Renal cortical epithelial cell (primary cell): ENCODE data around the gene TMEM72. TPM values are rescaled to one million over a fixed set of nuclear protein-coding genes. Genes with fewer than 3 reads are reported as not detected.
A peak's percentile ranks its signal among the peaks of the same experiment; 100 is the strongest.

Source experiments
- DNase-seq: peaks from one replicate; pipeline ENCODE4 v3.0.0-alpha.2; 2011; ENCODE audit warnings: low read depth
- total RNA-seq: library from RNA; depleted of rRNA; stranded (reverse); fragments of >200 nt; gene quantifications from 2 replicates; pipeline ENCODE4 v1.2.3, GENCODE V29; 2014

Gene TMEM72
- total RNA-seq, 1 donor from 2014 or later, result 0.15 TPM

DNA sequence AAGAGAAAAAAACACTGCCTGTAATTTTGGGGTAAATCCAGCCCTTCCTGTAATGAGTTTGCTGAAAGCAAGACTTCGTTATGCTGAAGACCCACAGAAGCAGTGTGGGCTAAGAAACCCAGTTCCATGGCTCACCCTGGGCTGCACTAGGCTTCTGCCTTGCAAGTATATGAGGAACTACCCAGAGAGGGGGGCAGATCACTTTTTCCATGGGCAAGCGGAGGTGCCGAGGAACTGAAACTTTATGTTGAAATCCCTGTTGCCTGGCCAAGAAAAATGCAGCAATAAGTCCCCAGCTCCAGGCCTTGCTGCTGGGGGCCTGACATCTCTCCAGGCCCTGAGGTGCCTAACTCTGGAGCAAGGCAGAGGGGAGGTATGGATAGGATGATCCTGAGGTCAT, 57.0 kb downstream of the TMEM72 start:
- no peak for DNase-seq

DNA sequence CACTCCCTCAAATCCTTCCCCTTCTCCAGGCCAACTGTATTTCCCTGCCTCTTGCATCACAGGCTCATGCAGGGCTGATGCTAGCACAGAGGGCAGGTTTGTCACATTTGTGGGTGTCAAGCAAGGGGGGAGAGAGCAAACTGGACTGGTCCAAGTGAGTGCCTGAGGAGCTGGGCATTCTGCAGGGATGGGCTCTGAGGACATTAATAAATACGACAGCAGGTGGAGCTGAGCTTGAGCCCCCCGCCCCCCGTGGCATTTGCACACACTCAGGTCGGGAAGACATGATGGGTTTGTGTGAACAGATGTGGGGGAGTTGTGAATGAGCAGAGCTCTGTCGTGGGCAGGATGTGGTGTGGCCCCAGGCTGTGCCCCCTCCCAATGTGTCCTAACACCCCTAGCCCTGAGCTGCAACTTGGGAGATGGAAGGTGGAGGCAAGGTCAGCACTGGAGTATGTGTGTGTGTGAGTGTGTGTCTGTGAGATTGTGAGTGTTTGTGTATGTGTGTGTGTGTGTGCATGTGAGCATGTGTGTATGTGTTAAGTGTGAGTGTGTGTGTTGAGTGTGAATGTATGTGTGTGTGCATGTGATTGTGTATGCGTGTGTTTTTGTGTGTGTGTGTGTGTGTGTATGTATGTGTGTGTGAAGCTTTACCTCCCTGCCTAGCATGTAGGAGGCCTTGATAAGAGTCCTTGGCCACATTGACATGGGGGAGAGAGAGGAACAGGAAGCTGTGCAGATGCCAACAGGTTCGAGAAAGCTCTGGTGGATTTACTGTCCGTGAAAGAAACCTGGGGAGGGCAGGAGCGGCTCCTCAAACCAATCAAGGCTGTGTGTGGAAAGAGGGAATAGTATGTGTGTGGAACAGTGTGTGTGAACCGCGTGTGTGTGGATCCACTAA, 57.6 kb downstream of the TMEM72 start:
- DNase-seq, result no peak

DNA sequence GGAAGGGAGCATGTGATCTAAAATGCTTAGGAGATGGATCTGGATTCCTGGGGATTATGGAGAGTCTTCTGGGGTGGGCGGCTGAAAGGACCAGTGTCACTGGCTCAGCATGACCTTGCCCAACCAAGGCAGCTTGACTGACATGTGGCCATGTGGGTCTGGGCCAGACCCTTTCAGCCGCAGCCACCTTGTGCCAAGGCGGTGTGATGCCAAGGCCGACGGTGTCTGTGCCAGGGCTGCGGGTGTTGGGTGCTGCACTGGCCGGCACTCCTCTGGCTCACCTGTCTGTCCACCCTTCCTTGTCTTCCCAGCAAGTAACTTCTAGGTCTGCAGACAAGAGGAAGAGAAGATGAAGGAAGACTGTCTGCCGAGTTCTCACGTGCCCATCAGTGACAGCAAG, 58.7 kb downstream of the TMEM72 start:
- no peak for DNase-seq

DNA sequence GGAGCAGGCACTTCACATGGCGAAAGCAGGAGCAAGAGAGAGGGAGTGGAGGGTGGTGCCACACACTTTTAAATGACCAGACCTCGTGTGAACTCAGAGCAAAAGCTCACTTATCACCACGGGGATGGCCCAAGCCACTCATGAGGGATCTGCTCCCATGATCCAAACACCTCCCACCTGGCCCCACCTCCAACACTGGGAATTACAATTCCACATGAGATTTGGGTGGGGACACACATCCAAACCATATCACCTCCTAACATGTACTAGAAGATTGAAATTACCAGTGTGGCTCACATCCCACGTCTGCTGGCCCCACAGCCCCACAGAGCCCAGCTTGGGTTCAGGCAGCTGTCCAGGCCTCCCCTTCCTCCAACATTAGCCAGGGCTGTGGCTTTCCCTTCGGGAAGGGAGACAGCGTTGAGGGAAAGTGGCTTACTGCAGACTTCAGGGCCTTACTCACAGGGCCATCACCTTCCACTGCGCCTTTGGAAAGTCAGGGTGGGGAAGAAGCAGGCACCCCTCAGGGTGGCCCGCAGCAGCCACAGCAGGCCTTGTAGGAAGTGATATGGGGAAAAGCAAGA, 59.8 kb downstream of the TMEM72 start:
- DNase-seq, result no peak

DNA sequence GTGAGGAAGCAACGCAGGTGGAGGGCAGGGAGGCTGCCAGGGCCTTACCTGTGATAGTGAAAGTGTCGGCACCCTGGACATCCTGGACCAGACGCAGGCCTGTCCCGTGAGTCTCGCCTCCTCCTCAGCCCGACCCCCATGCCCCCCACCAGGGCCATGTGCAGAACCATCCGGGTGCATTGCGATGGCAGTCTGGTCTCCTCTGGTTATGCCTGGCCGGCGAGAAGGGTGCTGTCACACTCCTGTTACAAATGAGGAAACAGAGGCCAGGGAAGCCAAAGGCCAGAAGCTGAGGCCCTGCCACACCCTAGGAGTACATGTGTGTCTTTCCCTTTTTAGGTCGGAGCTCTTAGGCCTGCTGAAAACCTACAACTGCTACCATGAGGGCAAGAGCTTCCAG, 60.3 kb downstream of the TMEM72 start:
- DNase-seq, result no peak

DNA sequence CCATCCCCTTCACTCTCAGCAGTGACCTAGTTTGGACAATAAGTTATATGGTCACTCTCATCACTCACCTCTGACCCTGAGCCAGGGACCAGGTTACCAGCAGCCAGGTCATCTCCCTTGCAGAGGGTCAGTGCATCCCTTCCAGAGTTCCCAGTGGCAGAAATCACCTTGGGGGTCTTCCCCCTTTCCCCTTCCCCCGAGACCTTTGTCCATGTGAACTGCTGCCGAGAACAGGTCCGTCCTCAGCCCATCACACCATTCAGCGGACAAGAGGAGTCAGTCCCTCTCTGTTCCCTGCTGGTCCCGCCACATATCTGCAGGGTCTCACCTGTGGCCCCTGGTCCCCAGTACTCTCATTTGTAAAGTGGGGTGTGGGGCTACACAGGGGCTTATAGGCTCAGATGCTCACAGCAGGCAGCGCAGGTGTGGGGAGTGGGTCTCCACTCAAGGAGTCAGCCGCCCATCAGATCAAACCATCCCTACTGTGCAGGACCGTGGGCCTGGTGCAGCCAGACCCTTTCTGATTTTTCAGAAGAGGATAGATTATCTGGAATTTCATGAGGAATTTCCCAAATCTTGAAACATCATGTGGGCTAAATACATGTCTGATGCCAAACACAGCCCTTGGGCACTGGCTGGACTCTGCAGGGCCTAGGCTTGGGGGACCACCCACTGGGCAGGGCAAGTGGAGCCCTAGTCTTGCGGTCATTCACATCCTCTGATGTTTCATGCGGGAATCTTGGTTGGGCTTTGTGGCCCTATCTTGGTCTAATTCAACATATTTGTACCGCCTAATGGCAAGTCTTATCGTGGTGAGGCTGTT, 61.0 kb downstream of the TMEM72 start:
- no peak for DNase-seq

DNA sequence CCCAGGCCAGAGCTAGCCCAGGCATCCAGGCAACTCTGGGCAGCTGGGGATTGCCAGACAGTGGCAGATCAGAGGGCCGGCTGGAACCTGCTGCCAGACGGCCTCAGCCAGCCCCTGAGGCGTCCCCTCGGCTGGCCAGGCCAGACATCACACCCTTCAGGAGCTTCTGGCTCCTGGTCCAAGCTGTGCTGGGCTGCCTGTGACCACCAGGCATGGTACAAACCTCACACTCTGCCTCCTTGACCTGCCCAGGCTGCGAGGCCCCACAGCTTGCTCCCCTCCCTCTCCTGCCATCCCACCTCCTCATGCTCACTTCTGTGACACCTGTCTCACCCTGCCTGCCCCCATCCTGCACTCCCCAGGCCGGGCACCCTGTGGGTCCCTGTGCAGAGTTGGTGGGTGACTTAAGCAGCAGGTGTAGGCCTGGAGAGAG, 61.8 kb downstream of the TMEM72 start:
- DNase-seq, result no peak

DNA sequence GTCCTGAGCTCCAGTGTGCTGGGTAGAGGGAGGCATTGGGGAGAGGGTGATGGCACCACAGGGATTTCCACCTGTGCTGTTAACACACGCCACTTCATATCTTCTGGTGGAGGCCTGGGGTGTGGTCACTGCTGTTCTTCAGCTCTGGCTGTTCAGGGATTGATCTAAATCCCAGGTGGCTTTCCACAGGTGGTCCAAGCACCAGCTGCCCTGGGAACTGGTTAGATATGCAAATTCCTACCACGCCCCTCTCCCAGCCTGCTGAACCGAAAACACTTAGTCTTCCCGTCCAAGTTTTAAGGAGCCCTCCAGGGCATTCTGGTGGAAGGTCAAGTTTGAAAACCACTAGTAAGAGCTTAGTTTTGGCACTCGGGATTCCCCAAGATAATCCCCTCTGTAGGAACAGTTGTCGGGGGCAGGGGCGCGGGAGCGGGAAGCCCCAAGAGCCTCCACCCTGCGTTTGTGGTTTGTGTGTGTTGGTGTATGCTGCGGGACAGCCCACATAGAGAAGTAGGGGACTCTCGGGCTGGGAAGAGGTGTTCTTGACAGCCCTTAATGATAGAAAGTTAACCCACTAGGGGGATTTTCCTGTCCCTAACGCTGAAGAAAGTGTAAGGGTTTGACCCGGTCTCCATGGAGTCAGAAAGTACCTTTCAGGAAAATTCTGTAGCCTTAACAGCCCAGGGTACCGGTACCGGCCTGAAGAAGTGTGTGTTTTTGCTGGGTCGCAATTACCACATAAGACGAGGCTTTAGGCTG, 62.4 kb downstream of the TMEM72 start:
- DNase-seq, result peak; percentile 55

DNA sequence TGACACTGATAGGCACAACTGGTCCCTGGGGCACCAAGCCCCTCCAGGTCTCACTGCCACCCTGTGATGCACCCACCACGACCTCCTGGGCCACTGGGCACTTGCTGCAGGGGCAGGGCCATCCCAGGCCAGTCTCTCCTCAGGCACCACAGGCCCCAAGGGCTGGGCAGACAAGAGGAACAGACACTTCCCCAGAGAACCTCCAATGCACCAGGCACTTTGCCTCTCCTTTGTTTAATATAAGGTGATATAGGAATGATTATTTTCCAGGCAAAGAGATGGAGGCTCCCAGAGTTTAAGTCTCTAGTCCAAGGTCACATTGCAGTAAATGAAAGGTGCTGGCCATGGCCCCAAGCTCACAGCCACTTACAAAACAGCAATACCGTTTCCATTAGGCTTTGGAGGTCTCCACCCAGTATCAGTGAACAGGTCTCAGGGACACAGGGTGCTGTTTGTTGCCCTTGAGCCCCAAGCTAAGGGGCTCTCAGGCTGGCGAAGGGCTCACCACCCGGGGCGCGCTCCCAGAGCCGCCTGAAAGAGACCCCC, 63.0 kb downstream of the TMEM72 start:
- DNase-seq, result no peak

DNA sequence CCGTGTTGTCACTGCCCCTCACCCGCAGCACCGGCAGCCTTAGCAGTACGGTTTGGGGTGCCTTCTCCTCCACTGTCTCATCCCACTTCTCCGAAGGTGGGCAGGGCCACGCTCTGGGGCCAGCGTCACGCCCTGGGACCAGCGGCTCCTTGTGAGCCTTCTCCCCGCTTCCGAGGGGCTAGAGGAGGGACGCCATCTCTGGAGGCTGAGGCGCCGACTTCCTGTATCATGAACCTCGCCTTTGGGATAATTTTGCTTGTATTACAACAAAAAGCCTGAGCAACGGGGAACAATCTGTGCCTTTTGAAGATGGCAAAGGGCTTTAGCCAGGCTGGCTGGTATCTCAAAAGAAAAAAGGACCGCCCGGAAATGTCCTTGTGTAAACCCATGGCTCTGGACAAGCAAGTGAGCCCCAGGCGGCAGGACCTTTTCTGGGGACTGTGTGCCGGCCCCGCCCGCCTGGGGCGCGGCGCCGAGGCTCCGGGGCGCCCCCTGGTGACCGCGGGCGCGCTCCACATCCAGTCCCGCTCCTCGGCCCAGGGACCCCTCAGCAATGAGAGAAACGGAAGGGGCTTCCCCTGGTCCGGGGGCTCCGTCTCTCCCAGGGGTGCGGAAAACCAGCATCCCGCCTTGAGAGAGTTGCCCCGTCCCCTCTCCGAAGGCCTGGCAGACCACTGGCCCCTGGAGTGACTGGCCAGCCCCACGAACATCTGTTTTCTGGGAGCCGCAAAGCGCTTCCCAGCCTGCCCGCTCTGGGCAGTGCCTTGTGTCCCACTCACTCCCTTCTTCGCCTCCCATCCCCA, 63.7 kb downstream of the TMEM72 start:
- no peak for DNase-seq

DNA sequence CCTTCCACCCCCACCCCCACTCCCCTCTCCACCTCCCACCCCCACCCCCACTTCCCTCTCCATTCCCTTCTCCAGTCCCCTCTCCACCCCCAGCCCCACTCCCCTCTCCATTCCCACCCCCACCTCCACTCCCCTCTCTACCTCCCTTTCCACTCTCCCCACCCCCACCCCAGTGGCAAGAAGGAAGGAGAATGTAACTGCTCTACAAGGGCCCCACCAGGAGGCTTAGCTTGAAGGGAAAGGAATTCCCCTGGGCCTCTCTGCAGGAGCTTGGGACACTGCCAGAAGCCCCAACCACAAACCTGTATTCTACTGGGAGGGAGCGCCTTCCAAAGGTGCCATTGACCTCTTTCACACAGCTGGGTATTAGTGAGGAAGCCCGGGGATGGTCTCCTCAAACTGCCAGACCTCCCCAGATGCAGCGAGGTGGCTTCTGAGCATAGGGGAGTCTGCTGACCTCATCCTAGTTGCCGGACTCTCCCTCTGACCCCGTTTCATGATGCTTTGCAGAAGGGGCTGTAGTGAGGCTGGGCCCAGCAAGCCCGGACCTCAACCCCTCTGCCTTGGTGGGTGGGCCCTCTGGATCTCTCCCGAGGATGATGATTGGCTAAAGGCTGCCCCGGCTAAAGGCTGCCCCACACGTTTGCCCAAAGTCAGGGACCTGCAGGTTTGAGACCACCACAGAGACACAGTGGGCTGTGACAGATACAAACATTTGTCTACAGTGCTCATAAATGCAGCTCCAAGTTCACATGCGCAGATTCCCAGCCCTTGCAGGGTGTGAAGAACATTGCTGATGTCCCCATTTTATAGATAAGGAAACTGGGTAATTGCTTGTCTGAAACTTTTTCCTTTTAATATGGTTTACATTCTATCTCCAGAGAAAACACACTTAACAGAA, 64.5 kb downstream of the TMEM72 start:
- DNase-seq, result peak; percentile 94

DNA sequence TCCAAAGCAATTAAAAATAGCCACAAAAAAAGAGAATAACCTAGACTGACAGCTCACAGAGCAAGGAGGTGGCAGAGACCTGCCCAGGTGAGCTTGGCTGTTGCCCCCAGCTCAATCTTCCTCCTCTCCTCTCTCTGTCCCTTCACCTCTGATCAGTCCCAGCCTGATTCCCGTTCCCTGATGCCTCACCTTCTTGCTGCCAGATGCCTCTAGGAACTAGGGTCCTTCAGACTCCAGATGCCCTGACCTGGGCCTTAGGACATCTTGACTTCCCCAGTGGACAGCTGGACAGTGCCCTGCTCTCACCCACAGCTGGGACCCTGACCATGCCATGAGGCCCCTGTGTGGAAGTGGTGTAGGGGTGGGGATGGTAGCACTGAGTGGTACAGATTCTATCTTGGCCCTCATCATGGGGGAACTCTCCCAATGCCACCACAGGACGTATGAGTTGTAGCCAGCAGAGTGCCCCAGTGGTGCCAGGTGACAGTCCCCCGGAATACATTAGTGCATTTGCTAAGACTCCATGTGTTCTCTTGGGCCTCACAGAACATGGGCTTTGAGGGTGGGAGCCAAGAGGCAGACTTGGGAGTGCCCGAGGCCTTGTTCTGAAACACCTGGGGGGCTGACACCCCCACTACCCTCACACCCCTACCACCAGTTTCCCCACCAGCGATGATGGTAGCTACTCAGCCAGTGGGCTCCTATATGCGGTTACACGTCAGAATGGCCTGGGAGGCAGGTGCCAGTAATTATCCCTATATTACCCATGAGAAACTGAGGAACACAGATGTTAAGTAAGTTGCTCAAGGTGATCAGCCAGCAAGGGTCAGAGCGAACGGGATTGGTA, 65.4 kb downstream of the TMEM72 start:
- DNase-seq, result no peak

DNA sequence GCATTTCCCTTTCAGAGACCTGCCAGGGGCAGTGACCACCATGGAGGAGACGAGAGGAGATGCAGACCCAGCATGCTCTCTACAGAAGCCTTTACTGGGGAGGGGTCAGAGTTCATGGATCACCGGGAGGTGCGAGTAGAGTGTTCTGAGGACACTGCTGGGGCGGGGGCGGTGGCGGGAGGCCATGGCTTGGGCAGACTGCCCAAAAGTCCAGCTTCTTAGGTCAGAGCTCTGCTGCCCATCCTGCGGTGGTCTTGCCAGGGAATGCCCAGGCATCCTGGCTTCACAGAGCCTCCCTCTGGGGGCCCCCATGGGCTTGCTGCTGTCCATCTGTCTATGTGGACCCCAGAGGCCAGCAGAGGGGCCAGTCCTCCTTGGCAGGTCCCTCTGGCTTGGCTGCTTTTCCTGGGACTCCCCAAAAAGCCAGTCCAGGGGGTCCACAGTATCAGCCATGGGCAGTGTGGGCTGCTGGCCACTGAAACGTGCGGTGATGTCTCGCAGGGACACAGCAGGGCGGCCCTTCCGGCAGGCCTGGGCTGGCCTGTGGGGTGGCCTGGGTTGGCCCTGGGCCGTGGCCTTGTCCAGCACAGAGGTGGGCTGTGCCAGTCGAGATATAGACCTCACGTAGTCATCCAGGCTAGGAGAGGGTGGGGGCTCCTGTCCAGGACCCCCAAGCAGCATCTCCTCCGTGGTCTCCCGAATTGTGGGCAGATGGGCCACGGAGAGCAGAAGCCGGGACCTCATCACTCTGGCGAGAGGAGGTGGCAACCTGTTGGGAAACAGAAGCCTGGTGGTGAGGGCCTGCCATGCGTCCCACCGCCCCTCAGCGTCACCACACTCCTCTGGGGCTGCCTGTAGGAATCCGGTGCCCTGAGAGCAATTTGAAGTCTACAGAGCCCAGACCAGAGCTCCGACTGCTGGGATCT, 66.4 kb downstream of the TMEM72 start:
- DNase-seq, result no peak

DNA sequence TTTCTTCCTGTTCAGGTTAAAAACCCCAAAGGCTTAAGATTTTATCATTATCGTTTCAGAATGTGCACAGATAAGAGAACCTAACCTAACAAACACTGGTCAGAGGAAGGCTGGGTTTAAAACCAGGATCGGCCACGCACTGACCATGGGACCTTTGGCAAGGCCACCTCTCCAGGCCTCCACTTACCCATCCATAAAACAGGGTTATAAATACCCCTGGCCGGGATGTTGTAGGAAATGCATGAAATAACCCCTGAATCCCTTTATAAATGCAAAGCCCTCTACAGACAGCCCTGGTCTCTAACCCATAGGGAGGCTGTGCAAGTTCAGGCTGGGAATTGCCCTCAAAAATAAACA, 67.1 kb downstream of the TMEM72 start:
- DNase-seq, result no peak

DNA sequence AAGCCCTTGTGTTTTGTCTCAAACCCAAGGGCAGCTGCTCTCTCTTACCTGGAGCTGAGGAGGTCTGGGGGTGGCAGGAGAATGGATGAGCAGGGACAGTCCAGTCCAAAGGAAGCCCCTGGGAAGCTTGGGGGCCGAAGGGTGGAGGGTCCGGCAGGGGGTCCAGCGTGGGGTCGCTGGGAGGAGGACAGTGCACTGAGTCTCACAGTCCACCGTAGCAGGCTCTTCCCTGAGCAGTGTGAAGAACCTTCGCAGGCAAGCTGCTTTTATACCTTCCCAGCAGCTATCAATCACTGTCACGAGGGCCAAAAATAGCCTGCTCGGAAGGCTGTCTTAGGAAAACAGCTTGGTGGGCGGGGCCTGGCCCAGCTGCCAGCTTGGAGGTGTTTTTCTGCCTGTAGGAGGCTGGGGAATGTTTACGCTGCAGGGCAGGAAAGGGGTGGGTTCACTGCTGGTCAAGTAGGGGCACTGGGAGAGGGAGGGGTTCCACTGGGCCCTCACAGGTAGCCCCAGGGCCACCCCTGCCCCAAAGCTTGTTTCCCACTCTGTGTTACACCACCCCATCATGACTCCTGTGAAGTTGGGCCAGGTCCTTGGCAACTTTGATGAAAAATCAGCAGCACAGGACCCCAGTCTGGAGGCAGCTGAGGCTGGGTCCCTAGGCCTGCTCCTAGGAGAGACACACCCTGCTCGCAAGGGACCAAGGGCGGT, 67.6 kb downstream of the TMEM72 start, which contains the start of gene DEPP1:
Gene DEPP1, minus strand, starts transcription at position 240 of the 711 bp plus-strand sequence. CDS start 779 bp downstream, outside the sequence.
- DNase-seq, result peak; percentile 98

DNA sequence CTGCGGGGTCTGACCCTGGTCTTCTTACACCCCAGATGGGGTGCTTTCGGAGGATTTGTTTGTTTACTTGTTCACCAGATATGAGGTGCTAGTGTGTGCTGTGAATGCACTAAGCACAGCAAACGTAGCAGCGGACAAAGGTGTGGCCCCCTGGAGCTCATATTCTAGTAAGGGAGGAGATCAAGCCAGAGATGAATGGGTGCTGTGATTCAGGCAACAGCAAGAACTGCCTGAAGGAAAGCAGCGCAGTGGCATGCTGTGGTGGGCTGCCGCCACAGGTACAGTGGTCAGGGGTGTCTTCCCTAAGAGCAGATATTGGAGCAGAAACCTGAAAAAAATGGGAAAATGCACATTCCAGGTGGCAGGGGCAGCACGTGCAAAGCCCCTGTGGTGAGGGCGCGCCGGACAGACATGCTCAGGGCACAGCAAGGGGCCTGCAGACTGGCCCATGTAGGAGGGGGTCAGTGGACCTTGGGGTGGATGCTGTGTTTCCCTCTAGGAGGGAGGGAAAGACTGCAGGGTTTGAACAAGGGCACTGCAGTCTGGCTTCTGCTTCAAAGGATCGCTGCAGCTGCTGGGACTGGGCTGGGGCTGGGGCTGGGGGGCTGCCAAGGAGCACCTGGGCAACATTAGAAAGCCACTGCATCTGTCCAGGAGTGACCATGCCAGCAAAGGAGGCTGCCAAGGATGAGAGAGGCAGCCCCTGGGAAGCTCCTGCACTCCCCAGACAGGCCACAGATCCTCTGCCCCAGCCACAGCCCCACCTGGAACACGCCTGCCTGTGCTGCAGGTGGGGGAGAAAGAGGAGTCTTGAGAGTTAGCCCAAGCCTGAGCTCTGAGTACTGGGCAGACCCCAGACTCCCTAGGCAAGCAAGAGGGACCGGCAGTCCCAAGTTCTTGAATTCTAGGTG, 68.4 kb downstream of the TMEM72 start:
- no peak for DNase-seq
